HepG2 (cell line): ENCODE results near the gene ETDC. TPM values are rescaled to one million over a fixed set of nuclear protein-coding genes. Genes with fewer than 3 reads are reported as not detected.
"Not testable (repeated sequence)": the region's sequence is repeated elsewhere in the genome, so short reads cannot be mapped to it uniquely, and the experiment has no call there.

Experiments
- ATAC-seq: fragments of 200-7000 bp; cut with Tn5 transposase; 3 replicates; pipeline ENCODE4 v1.9.1; 2020; ENCODE audit warnings: mild to moderate bottlenecking, moderate library complexity
- BruUV-seq: library from RNA; stranded (reverse); fragments of 400-500 nt; replicated peaks from 2 replicates; lab custom pipeline; 2021; lab: Mats Ljungman, UMichigan
- CTCF ChIA-PET: fragments of 300-600 bp; formaldehyde crosslinking; extraction: SDS; loops from one replicate; lab custom pipeline; 2021; ENCODE audit warnings: low total read pairs, inconsistent platforms, low intra/inter-chr PET ratio; lab: Yijun Ruan, JAX
- POLR2A ChIA-PET: fragments of 350-600 bp; sonication (Branson Sonifier 250); formaldehyde crosslinking; loops from one replicate; lab custom pipeline; 2020; ENCODE audit warnings: antibody characterized with exemption, inconsistent platforms; lab: Yijun Ruan, JAX
- DNase-seq: peaks from one replicate; pipeline ENCODE4 v3.0.0-alpha.2; 2015; ENCODE audit warnings: low spot score
- FAIRE-seq: peaks from 3 replicates; lab custom pipeline; 2011; peaks lifted over from hg19 to GRCh38; lab: Jason Lieb, UNC
- H2AFZ ChIP-seq: one replicate; pipeline ENCODE4 v1.6.1; 2011; ENCODE audit warnings: low read length, inconsistent platforms
- H3K27ac ChIP-seq: fragments of 300-600 bp; 3 replicates; pipeline ENCODE4 v1.8.0; 2011; ENCODE audit warnings: mixed run types, mild to moderate bottlenecking, mixed read lengths, low read length, inconsistent platforms; ENCODE audit not compliant: insufficient read depth; ENCODE audit errors: extremely low read length
- H3K27me3 ChIP-seq, 2 experiments: fragments of 200-600 bp in 1 of 2; 2 replicates in 1 of 2; 3 replicates in 1 of 2; pipeline versions ENCODE4 v1.6.0 to v1.8.0; 2011; ENCODE audit warnings: low read length in 2 of 2, mild to moderate bottlenecking in 2 of 2, moderate library complexity in 2 of 2, inconsistent platforms in 1 of 2; ENCODE audit not compliant: insufficient read depth in 2 of 2, control insufficient read depth in 1 of 2
- H3K36me3 ChIP-seq, 2 experiments: fragments of 200-600 bp in 1 of 2; replicated peaks in 1 of 2; 2 replicates in 1 of 2; 3 replicates in 1 of 2; pipeline versions ENCODE4 v1.5.1 to v1.8.0; 2011; ENCODE audit warnings: low read length in 2 of 2, inconsistent platforms in 1 of 2; ENCODE audit not compliant: insufficient read depth in 2 of 2, control insufficient read depth in 1 of 2
- H3K4me1 ChIP-seq: 2 replicates; pipeline ENCODE4 v1.5.1; 2012; ENCODE audit warnings: low read length, inconsistent platforms; ENCODE audit not compliant: insufficient read depth
- H3K4me2 ChIP-seq: 2 replicates; pipeline ENCODE4 v1.6.0; 2011; ENCODE audit warnings: low read depth, low read length, inconsistent platforms
- H3K4me3 ChIP-seq, 3 experiments: fragments of 200-600 bp in 1 of 3; sonication (generic), shearing (Covaris generic) in 1 of 3; replicated peaks in 1 of 3; 2 replicates each; pipeline ENCODE4 v1.5.1; 2011 to 2016; ENCODE audit warnings: low read length in 3 of 3, inconsistent platforms in 2 of 3, low read depth in 2 of 3, mild to moderate bottlenecking in 2 of 3, control low read depth in 1 of 3, mixed read lengths in 1 of 3; ENCODE audit not compliant: insufficient read depth in 1 of 3
- H3K79me2 ChIP-seq: one replicate; pipeline ENCODE4 v1.6.1; 2011; ENCODE audit warnings: low read length, inconsistent platforms; ENCODE audit not compliant: insufficient read depth
- H3K9ac ChIP-seq: 2 replicates; pipeline ENCODE4 v1.6.0; 2011; ENCODE audit warnings: mild to moderate bottlenecking, low read depth, low read length, inconsistent platforms; ENCODE audit not compliant: insufficient read depth
- H3K9me3 ChIP-seq: 2 replicates; pipeline ENCODE4 v1.5.1; 2012; ENCODE audit warnings: mild to moderate bottlenecking, low read length
- H4K20me1 ChIP-seq: 2 replicates; pipeline ENCODE4 v1.6.0; 2011; ENCODE audit warnings: inconsistent platforms, mild to moderate bottlenecking, low read length, moderate library complexity; ENCODE audit not compliant: insufficient read depth
- CEBPB ChIP-seq: IDR thresholded peaks from 2 replicates; pipeline ENCODE4 v1.6.1; 2011; ENCODE audit warnings: low read depth, low read length, improper control_type of control experiment, borderline replicate concordance
- FOSL2 ChIP-seq: sonication (generic); formaldehyde crosslinking; IDR thresholded peaks from 2 replicates; pipeline ENCODE4 v1.4.0; 2020; ENCODE audit warnings: missing genetic modification reagents
- GPN1 ChIP-seq: sonication (generic); formaldehyde crosslinking; IDR thresholded peaks from 2 replicates; pipeline ENCODE4 v1.5.1; 2020; ENCODE audit warnings: missing genetic modification reagents, borderline replicate concordance
- GZF1 ChIP-seq: sonication (generic); formaldehyde crosslinking; IDR thresholded peaks from 2 replicates; pipeline ENCODE4 v1.5.1; 2020; ENCODE audit warnings: mild to moderate bottlenecking, missing genetic modification reagents
- KLF16 ChIP-seq, 2 experiments: sonication (generic) in 1 of 2; formaldehyde crosslinking in 1 of 2; IDR thresholded peaks; 2 replicates each; pipeline versions ENCODE4 v1.6.1 to v1.8.0; 2016 to 2023; ENCODE audit warnings: missing genetic modification reagents in 2 of 2, missing compliant biosample characterization in 1 of 2
- ZNF552 ChIP-seq: sonication (generic); formaldehyde crosslinking; IDR thresholded peaks from 2 replicates; pipeline ENCODE4 v1.9.0; 2022; ENCODE audit warnings: missing genetic modification reagents, mild to moderate bottlenecking, borderline replicate concordance
- ZNF577 ChIP-seq: sonication (generic); formaldehyde crosslinking; IDR thresholded peaks from 2 replicates; pipeline ENCODE4 v1.4.0; 2020; ENCODE audit warnings: mild to moderate bottlenecking, low read depth, missing genetic modification reagents, borderline replicate concordance
- WGBS: methylation state at CpG from one replicate; pipeline ENCODE4 v1.1.6; 2017; ENCODE audit warnings: low lambda C conversion rate; 5-methylcytosine and 5-hydroxymethylcytosine counted together
- in situ Hi-C: cut with HindIII; loops from 2 replicates; pipeline ENCODE4 v1.10.0; 2017; ENCODE audit warnings: low pct_unique_long_range_greater_than_20kb; ENCODE audit not compliant: extremely low pct_ligation_motif_present
- intact Hi-C: fragments of 100-400 bp; cut with micrococcal nuclease; formaldehyde crosslinking; loops from one replicate; pipeline ENCODE4 v1.10.0; 2022; ENCODE audit not compliant: unreplicated experiment
- polyA plus RNA-seq, 8 experiments: library from polyadenylated mRNA; depleted of rRNA in 3 of 8; stranded (reverse) in 7 of 8; unstranded in 1 of 8; fragments of >200 nt; fragmentation: Illumina TruSeq in 4 of 8; extraction: Trizol in 4 of 8; gene quantifications; 2 replicates each; pipeline versions ENCODE4 v1.2.1 to v1.2.3, GENCODE V29; 2011 to 2016; ENCODE audit warnings: low read depth in 4 of 8, missing spikeins in 1 of 8, mixed read lengths in 1 of 8; ENCODE audit not compliant: insufficient read depth in 1 of 8
- total RNA-seq, 5 experiments: library from RNA; depleted of rRNA; stranded (reverse); fragments of >200 nt; fragmentation: Illumina TruSeq; extraction: Trizol; gene quantifications; 2 replicates each; pipeline ENCODE4 v1.2.3, GENCODE V29; 2016; ENCODE audit warnings: low read depth in 1 of 5
- TF ChIP-seq, protein P1 (sequence below): sonication (generic); formaldehyde crosslinking; IDR thresholded peaks from 2 replicates; pipeline ENCODE4 v1.4.0; 2020; ENCODE audit warnings: missing genetic modification reagents
- TF ChIP-seq, protein P2 (sequence below): sonication (generic); formaldehyde crosslinking; IDR thresholded peaks from 2 replicates; pipeline ENCODE4 v1.5.0; 2020; ENCODE audit warnings: missing genetic modification reagents, mild to moderate bottlenecking, borderline replicate concordance

The ETDC gene
- total and polyA plus RNA-seq, 2 of the 13 experiments (the other 11 are each of a cell fraction or from before 2014, with no cell fraction given): not detected

DNA sequence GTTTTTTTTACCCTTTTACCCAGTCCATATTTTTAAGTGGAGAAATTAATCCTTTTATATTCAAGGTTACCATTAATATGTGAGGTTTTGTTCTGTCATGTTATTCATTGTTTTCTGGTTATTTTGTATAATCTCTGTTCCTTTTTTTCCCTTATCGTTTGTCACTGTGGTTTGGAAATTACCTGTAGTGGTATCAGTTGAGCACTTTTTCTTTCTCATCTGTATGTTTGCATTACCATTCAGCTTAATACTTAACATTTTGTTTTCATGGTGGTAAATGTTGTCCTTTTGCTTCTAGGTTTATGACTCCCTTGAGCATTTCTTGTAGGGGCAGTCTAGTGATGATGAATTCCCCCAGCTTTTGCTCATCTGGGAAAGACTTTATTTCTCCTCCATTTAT, 6.6 kb downstream of the ETDC start (continued):
- TF ChIP-seq, protein P1, sequence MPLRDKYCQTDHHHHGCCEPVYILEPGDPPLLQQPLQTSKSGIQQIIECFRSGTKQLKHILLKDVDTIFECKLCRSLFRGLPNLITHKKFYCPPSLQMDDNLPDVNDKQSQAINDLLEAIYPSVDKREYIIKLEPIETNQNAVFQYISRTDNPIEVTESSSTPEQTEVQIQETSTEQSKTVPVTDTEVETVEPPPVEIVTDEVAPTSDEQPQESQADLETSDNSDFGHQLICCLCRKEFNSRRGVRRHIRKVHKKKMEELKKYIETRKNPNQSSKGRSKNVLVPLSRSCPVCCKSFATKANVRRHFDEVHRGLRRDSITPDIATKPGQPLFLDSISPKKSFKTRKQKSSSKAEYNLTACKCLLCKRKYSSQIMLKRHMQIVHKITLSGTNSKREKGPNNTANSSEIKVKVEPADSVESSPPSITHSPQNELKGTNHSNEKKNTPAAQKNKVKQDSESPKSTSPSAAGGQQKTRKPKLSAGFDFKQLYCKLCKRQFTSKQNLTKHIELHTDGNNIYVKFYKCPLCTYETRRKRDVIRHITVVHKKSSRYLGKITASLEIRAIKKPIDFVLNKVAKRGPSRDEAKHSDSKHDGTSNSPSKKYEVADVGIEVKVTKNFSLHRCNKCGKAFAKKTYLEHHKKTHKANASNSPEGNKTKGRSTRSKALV: no peak
- no peak for TF ChIP-seq KLF16 (CRISPR knock-in tag; IDR thresholded peaks at IDR 0.05)
- no peak for TF ChIP-seq GZF1 (CRISPR knock-in tag)
- TF ChIP-seq, protein P2, sequence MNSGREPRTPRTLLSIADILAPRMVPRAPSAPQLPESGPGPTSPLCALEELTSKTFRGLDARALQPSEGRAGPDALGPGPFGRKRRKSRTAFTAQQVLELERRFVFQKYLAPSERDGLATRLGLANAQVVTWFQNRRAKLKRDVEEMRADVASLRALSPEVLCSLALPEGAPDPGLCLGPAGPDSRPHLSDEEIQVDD (CRISPR knock-in tag): no peak
- TF ChIP-seq ZNF577 (CRISPR knock-in tag): no peak
- TF ChIP-seq, all 625 proteins: peak for 0

DNA sequence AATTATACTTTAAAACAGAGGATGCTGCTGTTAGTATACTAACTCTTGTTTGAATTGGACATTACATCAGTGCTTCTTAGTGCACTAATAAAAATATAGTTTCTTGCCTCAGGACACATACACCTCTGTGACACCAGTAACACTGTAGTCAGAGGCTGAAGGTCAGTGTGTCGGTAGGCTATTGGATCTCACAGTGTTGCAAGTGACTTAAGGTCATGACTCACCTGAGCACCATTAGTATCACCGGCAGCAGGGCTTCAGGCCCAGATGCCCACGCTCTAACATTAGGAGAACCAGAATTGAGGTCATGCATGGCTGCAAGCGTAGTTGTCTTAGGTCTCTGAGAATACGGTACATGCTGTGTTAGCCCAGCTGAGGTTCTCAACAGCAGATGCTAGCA, 15.2 kb downstream of the ETDC start:
- intact Hi-C loops (no loop called here), in situ Hi-C loops (no loop called here)
- Histone ChIP-seq H2AFZ (no peak overlapping the region), H3K36me3 (no peaks in the 10 kb centered on the region), H3K79me2 (no peaks in the 10 kb centered on the region), H3K27me3 (no peaks in the 10 kb centered on the region), H3K4me1 (peaks cover 25% of the 10 kb centered on the region), H3K4me3 (no peak overlapping the region), H4K20me1 (no peaks in the 10 kb centered on the region), H3K4me2 (peak overlapping the region; percentile 36; the same call in 1 of the 2 replicates), H3K9ac (no peak overlapping the region), H3K9me3 (peaks cover 10% of the 10 kb centered on the region), H3K27ac (peak overlapping the region; percentile 73)
- ChIA-PET POLR2A (no interaction called here), CTCF (no interaction called here)
- WGBS: 50% methylated on average over 4 of the region's 5 CpGs
- TF ChIP-seq CEBPB (peak; percentile 46; the same call in 1 of the 2 replicates), GPN1 (CRISPR knock-in tag) (no peak), FOSL2 (peak; percentile 80), ZNF552 (CRISPR knock-in tag) (no peak)
- peak; percentile 55 for DNase-seq
- peak; percentile 32 for FAIRE-seq
- peak; percentile 73 for ATAC-seq
- BruUV-seq: no TSS peak

DNA sequence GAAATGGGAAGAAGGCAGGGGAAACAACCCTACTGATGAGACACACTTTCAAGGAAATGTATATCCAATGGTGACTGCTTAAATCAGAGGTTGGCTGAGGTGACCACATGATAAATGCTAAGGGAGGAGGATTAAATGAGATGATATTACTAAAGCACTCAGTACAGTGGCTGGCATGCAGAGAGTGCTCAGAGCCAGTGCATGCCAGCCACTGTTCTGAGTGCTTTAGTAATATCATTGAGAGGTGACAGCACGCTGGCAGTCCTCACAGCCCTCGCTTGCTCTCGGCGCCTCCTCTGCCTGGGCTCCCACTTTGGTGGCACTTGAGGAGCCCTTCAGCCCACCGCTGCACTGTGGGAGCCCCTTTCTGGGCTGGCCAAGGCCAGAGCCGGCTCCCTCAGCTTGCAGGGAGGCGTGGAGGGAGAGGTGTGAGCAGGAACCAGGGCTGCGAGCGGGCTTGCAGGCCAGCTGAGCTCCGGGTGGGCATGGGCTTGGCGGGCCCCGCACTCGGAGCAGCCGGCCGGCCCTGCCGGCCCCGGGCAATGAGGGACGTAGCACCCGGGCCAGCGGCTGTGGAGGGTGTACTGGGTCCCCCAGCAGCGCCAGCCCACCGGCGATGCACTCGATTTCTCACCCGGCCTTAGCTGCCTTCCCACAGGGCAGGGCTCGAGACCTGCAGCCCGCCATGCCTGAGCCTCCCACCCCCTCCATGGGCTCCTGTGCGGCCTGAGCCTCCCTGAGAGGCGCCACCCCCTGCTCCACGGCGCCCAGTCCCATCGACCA, 15.9 kb downstream of the ETDC start:
- H3K9me3 ChIP-seq: peaks cover 10% of the 10 kb centered on the region
- H3K4me1 ChIP-seq: peaks cover 25% of the 10 kb centered on the region
- H3K4me3 ChIP-seq, in situ Hi-C loops, DNase-seq, H3K79me2 ChIP-seq, H2AFZ ChIP-seq, POLR2A ChIA-PET, ATAC-seq, BruUV-seq, CTCF ChIA-PET, H3K4me2 ChIP-seq, H4K20me1 ChIP-seq, intact Hi-C loops, FAIRE-seq, H3K36me3 ChIP-seq, H3K27me3 ChIP-seq, H3K9ac ChIP-seq: not testable (repeated sequence)
- no CpG with 5 or more reads among the region's 32 CpGs for WGBS
- H3K27ac ChIP-seq: peak overlapping the region; percentile 73
